HG03196 (cell line): ENCODE measurements around the gene RGS3.

Experiments used
- ATAC-seq: cut with Tn5 transposase; IDR thresholded peaks from one replicate; pipeline ENCODE4 v1.9.1; 2021; ENCODE audit not compliant: unreplicated experiment

RGS3 gene

DNA sequence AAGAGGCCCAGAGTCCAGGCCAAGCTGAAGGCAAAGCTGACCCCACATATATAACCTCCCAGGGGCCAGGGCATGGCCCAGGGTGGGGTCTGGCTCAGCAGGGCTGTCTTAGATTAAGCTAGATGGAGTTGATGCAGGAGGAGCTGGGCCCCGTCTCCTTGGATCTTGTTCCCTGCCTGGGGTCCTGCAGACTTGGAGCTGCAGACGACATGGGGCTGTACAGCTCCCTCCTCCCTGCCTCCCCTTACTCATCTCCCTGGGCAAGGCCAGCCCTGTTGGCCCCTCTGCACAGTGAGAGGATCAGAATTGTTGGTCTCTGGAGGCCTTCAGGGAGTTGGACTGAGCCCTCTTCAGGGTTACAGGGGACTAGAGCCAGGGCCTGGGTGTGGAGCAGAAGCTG, 134.9 kb downstream of the RGS3 start:
- ATAC-seq: no peak

DNA sequence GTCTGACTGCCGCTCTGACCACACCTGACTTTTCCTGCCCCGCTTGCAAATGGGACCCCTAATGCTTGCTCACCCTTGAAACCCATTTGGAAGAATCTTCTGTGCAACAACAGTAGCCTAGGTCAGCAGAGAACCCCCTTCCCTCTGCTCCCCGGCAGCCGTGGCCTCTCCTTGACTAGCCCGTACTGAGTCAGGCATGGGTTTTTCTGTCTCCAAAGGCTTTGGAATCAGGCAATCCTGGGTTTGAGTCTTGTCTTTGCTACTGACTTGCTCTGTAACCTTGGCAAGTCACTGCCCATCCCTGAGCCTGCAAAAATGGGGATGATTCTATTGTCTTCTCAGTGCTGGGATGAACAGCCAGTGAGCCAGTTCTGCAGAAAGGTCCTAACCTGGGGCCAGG, 135.4 kb downstream of the RGS3 start:
- no peak for ATAC-seq

GRCh38 chr9:113599646-113600022, 136.1 kb downstream of the RGS3 start:
- no peak for ATAC-seq

- no peak for ATAC-seq
These were observed 136.7 kb downstream of the RGS3 start for GRCh38 chr9:113600023-113600823.

- no peak for ATAC-seq
These were observed 137.5 kb downstream of the RGS3 start for GRCh38 chr9:113600871-113601614.

- ATAC-seq: no peak
These were observed 138.1 kb downstream of the RGS3 start for GRCh38 chr9:113601656-113602055.

GRCh38 chr9:113602126-113603047, 138.9 kb downstream of the RGS3 start:
- ATAC-seq: peak; percentile 82

- ATAC-seq: no peak
These were observed 139.5 kb downstream of the RGS3 start for GRCh38 chr9:113603048-113603375.

GRCh38 chr9:113603773-113604172, 140.2 kb downstream of the RGS3 start:
- no peak for ATAC-seq

DNA sequence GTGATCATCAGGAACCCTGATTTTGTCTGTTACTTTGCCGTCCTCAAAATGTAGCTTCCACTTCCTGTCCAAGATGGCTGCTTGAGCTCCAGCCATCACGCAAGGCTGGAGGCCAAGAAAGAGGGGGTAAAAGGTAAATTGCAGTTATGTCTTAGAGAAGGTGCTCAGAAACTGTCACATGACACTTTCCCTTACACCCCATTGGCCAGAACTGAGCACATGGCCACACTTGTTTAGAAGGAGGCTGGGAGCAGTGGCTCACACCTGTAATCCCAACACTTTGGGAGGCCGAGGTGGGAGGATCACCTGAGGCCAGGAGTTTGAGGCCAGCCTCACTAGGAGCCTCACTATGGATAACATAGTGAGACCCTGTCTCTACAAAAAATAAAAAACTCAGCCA, 140.9 kb downstream of the RGS3 start:
- ATAC-seq: no peak

DNA sequence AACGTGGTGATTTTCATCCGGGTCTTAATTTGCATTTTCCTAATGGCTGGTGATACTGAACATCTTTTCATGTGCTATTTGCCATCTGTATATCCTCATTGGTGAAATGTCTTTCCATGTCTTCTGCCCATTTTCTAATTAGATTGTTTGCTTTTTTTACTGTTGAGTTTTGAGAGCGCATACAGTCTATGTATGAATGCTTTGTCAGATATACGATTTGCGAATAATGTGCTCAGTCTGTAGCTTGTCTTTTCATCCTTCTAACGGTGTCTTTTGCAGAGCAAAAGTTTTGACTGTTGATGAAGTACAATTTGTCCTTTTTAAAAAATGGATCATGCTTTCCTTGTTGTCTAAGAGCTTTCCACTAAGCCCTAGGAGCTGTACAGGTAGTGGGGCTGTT, 143.0 kb downstream of the RGS3 start:
- no peak for ATAC-seq

GRCh38 chr9:113608082-113608685, 144.7 kb downstream of the RGS3 start:
- no peak for ATAC-seq

DNA sequence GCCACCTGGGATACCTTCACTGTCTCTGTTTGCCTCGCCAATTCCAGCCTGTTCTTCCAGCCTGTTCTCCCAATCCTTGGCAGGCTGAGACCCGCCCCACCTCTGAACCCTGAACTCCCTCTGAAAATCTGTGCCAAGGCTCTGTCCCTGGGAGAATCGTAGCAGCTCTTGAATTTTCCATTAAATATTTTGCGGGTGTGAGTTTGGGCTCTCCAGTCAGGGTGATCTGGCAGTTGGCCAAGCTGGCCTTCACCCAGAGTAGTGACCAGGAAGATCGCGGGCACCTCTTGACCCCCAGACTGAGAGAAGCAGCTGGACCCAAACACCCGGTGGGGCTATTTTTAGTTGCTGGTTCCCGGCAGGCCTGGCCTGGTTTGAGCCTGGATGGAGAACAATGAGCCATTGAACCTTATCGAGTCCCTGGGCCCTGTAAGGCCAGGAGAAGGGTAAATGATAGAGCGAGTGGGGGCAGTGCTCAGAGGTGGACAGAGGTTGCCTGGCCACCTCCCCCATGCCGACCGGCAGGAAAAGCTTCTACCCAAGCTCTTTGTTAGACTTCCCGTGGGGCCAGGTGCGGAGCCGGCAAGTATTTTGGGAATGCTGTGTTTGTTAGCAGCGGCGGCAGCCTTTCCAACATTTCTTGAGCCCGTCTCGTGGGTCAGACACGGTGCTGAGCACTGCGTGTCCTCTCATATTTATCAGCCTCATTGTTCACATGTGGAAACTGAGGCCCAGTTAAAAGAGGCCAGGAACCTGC, 146.2 kb downstream of the RGS3 start:
- no peak for ATAC-seq

DNA sequence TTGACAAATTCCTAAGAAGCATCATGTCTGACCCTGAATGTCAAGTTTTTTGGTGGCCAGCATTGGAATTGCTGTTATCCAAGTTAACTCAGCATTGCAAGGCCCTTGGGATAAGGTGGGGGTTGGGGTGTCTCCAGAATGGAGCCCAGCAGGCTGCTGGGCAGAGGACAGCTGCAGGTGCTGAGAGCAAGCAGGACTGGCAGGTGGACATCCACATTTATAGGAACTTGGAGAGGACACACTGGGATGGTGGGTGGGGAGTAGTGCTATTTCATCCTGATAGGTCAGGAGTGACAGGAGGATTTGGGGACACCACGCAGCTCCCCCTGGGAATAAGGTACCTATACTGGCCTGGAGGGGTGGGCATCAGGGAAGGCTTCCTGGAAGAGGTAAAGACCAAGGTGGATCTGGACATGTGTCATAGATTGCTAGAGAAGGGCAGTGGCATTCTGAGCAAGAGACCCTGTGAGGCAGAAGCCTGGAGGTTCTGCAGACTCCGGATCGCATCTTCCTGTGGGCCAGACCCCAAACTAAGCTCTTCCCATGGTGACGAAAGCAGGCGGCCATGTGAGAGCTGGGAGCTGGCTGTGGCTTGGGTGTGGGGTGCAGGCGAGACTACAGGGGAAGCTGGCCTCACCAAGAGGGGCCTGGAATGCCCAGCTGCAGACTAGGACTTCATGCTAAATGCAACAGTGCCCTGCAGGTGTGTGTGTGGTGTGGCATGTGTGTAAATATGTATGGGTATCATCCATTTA, 148.1 kb downstream of the RGS3 start:
- ATAC-seq: no peak

- ATAC-seq: no peak
These were observed 148.8 kb downstream of the RGS3 start for GRCh38 chr9:113612216-113612747.

GRCh38 chr9:113612828-113613227, 149.3 kb downstream of the RGS3 start:
- no peak for ATAC-seq

DNA sequence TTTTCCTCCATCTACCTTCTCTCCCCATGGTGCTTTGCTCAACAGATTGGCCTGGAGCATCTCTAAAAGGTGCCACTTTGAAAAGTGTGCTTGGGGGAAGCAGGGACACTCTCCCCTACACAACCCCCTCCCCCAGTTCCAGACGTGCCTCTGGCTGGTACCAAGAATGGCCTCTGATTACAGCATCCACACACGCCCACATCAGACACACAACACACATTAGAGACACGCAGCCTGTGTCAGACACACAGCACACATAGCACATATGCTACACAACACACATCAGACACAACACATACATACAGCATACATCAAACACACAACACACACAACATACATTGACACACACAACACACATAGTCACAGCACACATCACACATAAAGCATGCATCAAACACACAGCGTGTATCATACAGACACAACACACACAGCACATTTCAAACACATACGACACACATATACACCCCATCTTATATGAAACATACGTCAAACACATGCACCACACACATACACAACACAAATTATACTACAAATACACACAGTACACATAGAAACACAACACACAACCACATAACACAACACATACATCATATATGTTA, 150.4 kb downstream of the RGS3 start:
- ATAC-seq: no peak

- no peak for ATAC-seq
These were observed 151.5 kb downstream of the RGS3 start for GRCh38 chr9:113614843-113615648.
